Middle frontal gyrus (tissue), 1 donor: ENCODE measurements around the gene NCOA4.
"Not testable (repeated sequence)": the region's sequence is repeated elsewhere in the genome, so short reads cannot be mapped to it uniquely, and the experiment has no call there.

Source experiments
- DNase-seq: peaks from one replicate; pipeline ENCODE4 v3.0.0-alpha.2; 2015; ENCODE audit warnings: low spot score; ENCODE audit errors: extremely low spot score

The NCOA4 gene

DNA sequence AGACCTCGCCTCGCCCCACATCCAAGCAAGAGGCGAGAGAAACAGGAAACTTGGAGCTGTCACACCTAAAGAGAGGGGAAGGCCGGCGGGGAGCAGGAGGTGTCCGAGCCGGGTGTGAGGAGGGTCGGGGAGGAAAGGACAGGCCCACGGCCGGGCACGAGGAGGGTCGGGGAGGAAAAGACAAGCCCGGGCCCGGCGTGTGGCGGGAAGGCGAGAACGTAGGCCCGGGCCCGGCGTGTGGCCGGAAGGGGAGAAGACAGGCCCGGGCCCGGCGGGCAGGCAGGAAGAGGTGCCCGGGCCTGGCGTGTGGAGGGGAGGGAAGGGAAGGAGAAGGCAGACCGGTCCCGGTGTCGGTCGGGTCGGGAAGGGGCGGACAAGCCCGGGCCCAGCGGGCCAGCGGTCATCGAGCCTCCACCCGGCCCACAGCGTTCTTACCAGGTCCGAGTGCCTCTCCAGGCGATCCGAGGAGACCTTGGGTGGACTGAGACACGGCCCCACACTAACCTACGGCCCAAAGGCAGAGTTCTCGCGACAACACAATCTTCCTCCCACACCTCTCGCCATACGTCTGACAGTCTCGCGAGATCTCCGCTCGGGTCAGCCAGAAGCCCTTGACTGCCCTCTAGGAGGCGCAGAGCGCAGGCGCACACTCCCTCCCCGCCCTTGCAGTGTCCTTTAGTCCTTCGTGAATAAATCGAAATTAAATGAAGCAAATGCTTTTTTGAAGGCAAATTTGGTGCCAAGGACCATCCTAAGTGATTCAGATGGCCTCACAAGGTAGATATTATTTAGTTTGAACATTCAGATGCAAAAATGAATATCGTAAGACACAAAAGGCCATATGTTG lies at the start of gene NCOA4:
NCOA4 (minus strand) TSS at position 533 of the 847 bp plus-strand sequence. CDS start 13,943 bp downstream, outside the sequence.
- DNase-seq: peak; percentile 97

DNA sequence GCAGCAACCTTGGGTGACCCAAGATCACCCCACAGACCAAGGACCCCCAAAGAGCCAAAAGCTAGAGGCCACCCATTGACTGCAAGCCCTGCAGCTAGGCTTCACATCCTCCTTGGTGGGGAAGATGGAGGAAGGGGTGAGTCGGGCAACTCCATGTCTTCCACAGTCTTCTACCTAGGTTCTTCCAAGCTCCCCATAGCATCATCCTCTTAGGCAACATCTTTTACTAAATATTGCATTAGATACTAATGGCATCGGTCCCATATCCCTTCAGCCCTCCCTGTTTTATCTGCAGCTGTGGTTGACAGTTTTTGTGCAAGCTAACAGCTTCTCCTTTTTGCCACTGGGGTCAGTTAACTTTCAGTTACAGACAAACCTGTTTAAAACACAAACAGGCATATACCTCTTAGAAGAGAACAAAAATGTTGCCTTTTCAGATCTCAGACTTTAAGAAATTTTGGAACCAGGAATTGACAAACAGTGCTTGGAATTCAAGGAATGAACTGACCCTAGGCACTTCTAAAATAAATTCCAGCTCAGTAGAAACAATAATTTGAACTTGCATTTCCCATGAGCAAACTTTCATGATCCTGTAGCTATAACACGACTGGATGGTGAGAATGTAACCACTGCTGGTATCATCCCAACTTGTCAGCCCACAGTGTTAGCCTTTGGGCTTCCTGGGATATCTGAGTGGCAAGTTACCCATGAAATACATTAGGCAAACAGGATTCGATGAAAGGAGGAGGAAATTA lies 49.6 kb upstream of the NCOA4 start:
- no peak for DNase-seq

DNA sequence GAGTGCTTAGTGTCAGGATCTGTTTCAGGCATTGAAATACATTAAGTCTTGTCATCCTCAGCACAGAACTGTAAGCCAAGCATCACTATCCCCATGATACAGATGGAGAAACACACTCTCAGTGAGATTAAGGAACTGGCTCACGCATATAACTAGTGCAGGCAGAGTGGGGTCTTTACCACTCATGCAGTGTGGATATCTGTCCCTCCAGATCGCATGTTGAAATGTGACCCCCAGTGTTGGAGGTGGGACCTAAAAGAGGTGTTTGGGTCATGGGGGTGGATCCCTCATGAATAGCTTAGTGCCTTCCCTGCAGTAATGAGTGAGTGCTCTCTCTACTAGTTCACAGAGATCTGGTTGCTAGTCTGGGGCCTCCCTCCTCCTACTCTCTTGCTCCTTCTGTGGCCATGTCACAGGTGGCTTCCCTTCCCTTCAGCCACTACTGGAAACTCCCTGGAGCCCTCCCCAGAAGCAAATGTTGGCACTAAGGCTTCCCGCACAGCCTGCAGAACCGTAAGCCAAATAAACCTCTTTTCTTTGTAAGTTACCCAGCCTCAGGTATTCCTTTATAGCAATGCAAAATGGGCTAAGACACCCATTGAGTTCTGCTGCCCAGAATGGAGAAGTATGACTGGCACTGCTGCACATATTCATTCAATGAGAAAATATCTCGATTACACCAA lies 47.4 kb upstream of the NCOA4 start:
- no peak for DNase-seq

DNA sequence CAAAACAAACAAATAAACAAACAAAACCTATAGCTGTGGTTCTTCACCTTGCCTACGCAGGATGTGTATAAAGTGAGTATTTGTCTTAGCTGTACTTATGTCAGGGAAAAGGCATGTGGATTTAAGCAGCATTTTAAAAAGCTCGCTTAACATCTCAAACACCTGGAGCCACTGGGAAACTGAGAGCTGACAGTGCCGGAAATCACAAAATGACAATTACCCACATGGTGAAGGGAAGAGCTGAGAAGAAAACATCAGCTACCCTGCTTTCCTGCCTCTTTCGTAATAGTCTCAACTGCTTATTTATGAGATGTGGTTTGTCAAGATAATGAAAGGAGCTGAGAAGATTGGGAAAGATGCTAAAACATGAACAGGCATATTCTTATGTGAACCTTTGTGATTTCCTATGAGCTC lies 46.7 kb upstream of the NCOA4 start:
- no peak for DNase-seq

- no peak for DNase-seq
Measured at GRCh38 chr10:46075869-46076268, 45.4 kb upstream of the NCOA4 start.

GRCh38 chr10:46074196-46074946 lies 43.9 kb upstream of the NCOA4 start:
- no peak for DNase-seq

GRCh38 chr10:46073564-46073963 lies 43.1 kb upstream of the NCOA4 start:
- no peak for DNase-seq

GRCh38 chr10:46070749-46071148 lies 40.3 kb upstream of the NCOA4 start:
- DNase-seq: no peak

GRCh38 chr10:46069771-46070463 lies 39.5 kb upstream of the NCOA4 start:
- DNase-seq: no peak

DNA sequence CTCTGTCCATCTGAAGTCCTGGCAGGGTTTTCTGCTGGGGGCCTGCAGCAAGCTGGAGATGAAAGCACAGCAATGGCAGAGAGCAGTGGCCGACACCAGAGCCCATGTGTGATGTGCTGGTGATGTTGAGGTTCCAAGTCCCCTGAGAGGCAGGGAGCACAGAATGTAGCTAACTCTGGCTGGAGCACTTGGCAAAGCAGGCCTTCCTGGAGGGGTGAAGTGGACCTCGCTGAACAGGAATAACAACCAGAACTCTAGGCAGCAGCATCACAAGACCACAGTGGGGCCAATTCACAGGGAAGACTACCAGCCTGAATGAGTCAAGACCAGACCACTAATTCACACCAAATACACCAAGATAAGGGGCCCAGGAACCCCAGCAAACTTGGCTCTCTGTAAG lies 38.5 kb upstream of the NCOA4 start:
- DNase-seq: no peak

DNA sequence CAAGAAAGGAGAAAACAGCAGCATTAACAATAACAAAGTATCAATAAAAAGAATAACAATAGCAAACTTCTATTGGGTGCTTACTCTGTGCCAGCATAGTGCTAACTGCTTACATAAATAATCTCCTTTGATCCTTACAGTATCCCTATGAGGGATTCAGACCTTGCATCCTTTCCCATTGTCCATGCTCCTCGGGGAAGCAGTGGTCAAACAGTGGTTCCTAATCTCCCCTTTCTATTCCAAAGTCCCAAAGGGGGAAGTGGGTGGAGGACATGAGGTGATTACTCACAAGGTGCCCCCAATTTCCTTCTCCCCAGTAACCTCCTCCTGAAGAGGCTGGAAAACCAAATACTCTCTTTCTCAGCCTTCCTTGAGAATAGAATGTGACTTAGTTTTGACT lies 37.7 kb upstream of the NCOA4 start:
- DNase-seq: no peak

DNA sequence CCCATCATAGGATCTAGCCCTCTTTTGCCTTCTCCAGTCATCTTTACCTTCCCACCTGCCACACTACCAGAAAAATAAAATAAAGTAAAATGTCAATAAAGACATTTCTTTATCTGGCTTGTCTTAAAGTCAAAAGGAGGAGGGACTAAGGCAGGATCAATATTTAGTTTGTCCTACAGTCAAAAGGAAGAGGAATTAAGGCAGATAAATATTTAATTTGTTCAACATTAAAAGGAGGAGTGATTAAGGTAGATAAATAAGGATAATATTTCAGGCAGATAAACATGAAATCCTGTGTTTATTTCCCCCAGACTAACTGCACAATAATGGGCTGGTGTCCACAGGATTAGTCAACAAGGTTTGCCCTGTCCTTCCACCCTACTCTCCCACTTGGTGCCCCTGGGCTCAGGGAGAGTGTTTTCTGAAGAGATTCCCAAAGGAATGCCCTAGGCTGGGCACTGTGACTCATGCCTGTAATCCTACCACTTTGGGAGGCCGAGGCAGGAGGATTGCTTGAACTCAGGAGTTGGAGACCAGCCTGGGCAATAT lies 33.9 kb upstream of the NCOA4 start:
- DNase-seq: no peak

GRCh38 chr10:46062723-46063428 lies 32.5 kb upstream of the NCOA4 start:
- DNase-seq: no peak

GRCh38 chr10:46060706-46061105 lies 30.3 kb upstream of the NCOA4 start:
- no peak for DNase-seq

DNA sequence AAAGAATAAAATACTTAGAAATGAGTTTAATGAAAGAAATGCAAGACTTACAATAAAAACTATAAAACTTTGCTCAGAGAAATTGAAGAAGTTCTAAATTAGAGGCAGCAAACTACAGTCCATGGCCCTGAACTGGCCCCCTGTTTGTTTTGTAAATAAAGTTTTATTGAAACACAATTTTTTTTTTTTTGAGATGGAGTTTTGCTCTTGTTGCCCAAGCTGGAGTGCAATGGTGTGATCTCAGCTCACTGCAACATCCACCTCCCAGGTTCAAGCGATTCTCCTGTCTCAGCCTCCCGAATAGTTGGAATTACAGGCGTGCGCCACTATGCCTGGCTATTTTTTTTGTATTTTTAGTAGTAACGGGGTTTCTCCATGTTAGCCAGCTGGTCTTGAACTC lies 27.5 kb upstream of the NCOA4 start:
- DNase-seq: not testable (repeated sequence)

GRCh38 chr10:46057038-46057437 lies 26.6 kb upstream of the NCOA4 start:
- DNase-seq: no peak

DNA sequence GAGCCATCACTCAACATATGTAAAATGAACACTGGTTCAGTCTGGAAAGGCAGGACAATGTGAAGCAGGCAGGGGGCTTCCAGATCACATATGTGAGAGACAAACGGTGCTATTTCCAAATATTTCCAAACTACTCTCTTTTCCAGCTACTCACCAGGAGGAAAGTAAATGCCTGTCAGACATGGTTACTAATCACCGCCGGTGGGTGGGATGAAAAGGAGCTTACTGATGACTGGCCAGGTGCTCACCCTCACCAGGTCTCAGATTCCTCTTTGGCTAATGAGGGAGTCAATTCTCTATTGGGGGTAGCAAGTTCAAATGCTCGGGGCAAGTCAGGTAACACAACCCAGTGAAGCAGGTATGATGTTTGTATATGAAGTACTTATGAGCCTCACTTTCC lies 25.3 kb upstream of the NCOA4 start:
- DNase-seq: no peak

DNA sequence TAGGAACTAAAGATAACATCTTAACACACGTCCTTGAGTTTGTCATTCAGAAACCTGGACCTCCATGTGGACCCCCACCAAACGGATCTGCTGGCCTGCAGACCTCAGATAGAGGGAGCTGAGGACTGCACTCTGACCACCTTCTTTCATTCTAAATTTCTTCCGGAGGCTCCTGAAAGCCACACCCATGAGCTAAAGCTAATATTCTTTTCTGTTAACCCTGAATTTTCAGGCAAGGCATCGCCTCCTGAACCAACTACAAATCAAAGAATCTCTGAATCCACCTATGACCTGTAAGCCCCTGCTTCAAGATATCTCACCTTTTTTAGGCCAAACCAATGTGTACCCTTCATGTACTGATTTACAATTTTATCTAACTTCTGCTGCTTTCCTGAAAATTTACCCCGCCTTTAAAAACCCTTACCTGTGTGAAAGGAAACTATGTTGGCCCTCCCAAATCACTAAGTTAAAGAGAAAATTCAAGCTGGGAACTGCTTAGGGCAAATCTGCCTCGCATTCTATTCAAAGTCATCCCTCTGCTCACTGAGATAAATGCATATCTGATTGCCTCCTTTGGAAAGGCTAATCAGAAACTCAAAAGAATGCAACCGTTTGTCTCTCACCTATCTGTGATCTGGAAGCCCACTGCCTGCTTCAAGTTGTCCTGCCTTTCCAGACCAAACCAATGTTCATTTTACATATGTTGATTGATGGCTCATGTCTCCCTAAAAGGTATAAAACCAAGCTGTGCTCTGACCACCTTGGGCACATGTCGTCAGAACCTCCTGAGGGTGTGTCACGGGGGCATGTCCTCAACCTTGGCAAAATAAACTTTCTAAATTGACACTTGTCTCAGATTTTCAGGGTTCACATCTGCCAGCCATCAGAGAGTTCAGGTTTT lies 23.4 kb upstream of the NCOA4 start:
- no peak for DNase-seq
